ENCODE measurements around the gene TENM3. TPM values are rescaled to one million over a fixed set of nuclear protein-coding genes. Genes with fewer than 3 reads are reported as not detected.

TENM3 gene
- total and polyA plus RNA-seq, 4 donors: 0.05 to 5.5 (median 1.1) TPM; not detected in 1

- H3K27ac ChIP-seq (ENCODE audit: low read depth in 1 of 2, low read length in 2 of 2): no peak overlapping the region
- H3K9me3 ChIP-seq (ENCODE audit: control insufficient read depth, low read length): peaks cover 6% of the 10 kb centered on the region
- no peaks in the 10 kb centered on the region for H3K36me3 ChIP-seq (ENCODE audit: control insufficient read depth in 1 of 2, insufficient read depth in 2 of 2, low read length in 1 of 2)
- peaks cover 0 to 3% of the 10 kb centered on the region in 2 donors for H3K27me3 ChIP-seq (ENCODE audit: control insufficient read depth in 1 of 2, insufficient read depth in 2 of 2, low read length in 1 of 2)
- intact Hi-C loops (cut with DNase I): no loop called here
- WGBS, 2 donors: 84 to 86% methylated on average over 3 of the region's 3 CpGs
- no peaks in the 10 kb centered on the region for H3K4me1 ChIP-seq (ENCODE audit: control insufficient read depth in 1 of 2, insufficient read depth in 2 of 2, low read length in 2 of 2)
- no peak overlapping the region for H3K4me3 ChIP-seq (ENCODE audit: low read length in 2 of 2)
- ATAC-seq (ENCODE audit: low FRiP score) (no peak), DNase-seq (no peak)
Observed at GRCh38 chr4:182411391-182411790, 168.2 kb downstream of the TENM3 start.

DNA sequence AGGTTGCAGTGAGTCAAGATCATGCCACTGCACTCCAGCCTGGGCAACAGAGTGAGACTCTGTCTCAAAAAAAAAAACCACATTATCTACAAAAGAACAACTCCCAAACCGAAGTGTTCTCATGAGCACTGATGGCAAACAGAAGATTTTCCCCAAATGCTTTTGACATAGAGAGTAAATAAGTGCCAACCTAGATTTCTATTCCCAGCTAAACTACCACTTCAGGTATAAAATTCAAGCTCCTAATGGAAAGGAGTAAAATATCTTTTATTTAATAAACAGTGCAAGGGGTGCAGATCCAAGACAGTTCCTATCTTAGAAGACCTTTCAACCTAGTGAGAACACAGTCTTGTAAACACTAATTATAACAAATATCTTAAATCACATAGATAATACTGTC, 170.3 kb downstream of the TENM3 start:
- Histone ChIP-seq H3K27me3 (ENCODE audit: control insufficient read depth in 1 of 2, insufficient read depth in 2 of 2, low read length in 1 of 2) (peaks cover 0 to 3% of the 10 kb centered on the region in 2 donors), H3K4me3 (ENCODE audit: low read length in 2 of 2) (no peak overlapping the region), H3K36me3 (ENCODE audit: control insufficient read depth in 1 of 2, insufficient read depth in 2 of 2, low read length in 1 of 2) (no peaks in the 10 kb centered on the region), H3K27ac (ENCODE audit: low read depth in 1 of 2, low read length in 2 of 2) (no peak overlapping the region), H3K9me3 (ENCODE audit: control insufficient read depth, low read length) (peaks cover 6% of the 10 kb centered on the region), H3K4me1 (ENCODE audit: control insufficient read depth in 1 of 2, insufficient read depth in 2 of 2, low read length in 2 of 2) (no peaks in the 10 kb centered on the region)
- DNase-seq: no peak
- no peak for ATAC-seq (ENCODE audit: low FRiP score)
- intact Hi-C loops (cut with DNase I): no loop called here
- WGBS, 2 donors: 96 to 100% methylated on average over 1 of the region's 1 CpG

DNA sequence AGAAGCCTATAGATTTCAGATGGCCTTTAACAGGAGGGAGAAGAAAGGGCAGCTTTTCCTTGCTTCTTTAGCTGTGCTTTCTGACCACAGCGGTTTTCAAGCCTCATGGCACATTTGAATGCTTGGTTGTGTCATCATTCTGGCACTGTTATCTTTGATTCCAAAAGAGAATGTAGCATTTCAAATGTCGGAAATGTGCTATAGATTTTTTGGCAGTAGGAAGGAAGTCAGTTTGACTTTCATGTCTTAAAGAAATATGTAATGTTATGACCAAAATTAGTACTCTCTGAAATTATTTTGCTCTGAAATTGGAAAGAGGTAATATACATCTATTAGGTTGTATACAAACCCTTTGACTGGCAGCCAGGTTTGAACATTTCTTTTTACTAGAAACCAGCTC, 171.9 kb downstream of the TENM3 start:
- Histone ChIP-seq H3K27ac (ENCODE audit: low read depth in 1 of 2, low read length in 2 of 2) (no peak overlapping the region), H3K4me1 (ENCODE audit: control insufficient read depth in 1 of 2, insufficient read depth in 2 of 2, low read length in 2 of 2) (no peaks in the 10 kb centered on the region), H3K27me3 (ENCODE audit: control insufficient read depth in 1 of 2, insufficient read depth in 2 of 2, low read length in 1 of 2) (no peaks in the 10 kb centered on the region), H3K4me3 (ENCODE audit: low read length in 2 of 2) (no peak overlapping the region), H3K36me3 (ENCODE audit: control insufficient read depth in 1 of 2, insufficient read depth in 2 of 2, low read length in 1 of 2) (no peaks in the 10 kb centered on the region), H3K9me3 (ENCODE audit: control insufficient read depth, low read length) (peaks cover 6% of the 10 kb centered on the region)
- intact Hi-C loops (cut with DNase I): no loop called here
- WGBS, 2 donors: 47% methylated on average over 2 of the region's 2 CpGs
- ATAC-seq (ENCODE audit: low FRiP score): no peak
- no peak for DNase-seq

DNA sequence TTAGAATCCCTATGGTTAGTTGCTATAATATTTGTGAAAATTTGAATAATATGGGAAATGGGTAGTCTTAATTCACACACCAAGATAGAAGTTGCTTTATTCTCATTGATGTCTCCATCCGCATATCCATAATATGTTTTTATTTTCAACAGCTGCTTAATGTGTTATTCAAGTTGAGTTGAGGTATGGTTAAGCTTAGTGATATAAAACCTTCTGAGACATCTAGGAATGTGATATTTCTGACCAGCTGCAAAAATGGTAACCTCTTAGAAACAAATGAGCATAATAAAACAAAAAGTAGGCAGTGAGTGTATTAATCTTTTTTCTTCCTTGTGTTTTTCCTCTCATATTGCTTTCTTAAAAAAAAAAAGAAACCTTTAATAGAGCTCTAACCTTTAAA, 172.9 kb downstream of the TENM3 start:
- intact Hi-C loops (cut with DNase I): no loop called here
- no peak for DNase-seq
- peaks cover 0 to 1% of the 10 kb centered on the region in 2 donors for H3K27me3 ChIP-seq (ENCODE audit: control insufficient read depth in 1 of 2, insufficient read depth in 2 of 2, low read length in 1 of 2)
- no peak for ATAC-seq (ENCODE audit: low FRiP score)
- H3K4me1 ChIP-seq (ENCODE audit: control insufficient read depth in 1 of 2, insufficient read depth in 2 of 2, low read length in 2 of 2): no peaks in the 10 kb centered on the region
- H3K36me3 ChIP-seq (ENCODE audit: control insufficient read depth in 1 of 2, insufficient read depth in 2 of 2, low read length in 1 of 2): no peaks in the 10 kb centered on the region
- H3K27ac ChIP-seq (ENCODE audit: low read depth in 1 of 2, low read length in 2 of 2): no peak overlapping the region
- H3K9me3 ChIP-seq (ENCODE audit: control insufficient read depth, low read length): peaks cover 5% of the 10 kb centered on the region
- 81 to 84% methylated on average over 1 of the region's 1 CpG for WGBS, 2 donors
- no peak overlapping the region for H3K4me3 ChIP-seq (ENCODE audit: low read length in 2 of 2)

- ATAC-seq (ENCODE audit: low FRiP score): no peak
Observed at GRCh38 chr4:182418054-182418734, 175.0 kb downstream of the TENM3 start.

DNA sequence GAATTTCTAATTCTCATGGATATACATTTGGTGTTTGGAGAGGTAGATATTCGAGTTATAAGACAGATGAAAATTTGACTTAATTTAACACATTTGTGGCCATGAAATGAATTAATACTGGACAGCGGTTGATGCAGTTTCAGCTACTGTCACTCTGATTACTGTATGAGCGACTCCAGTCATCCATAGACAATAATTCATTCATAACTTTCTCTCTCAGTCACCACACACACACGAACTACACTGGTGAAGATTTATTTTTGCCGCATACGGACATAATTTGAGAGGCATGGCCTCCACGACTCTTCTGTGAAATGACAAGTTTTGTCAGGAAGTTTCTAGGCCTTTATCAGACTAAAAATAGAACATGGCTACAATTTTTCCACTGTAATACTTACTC, 177.0 kb downstream of the TENM3 start:
- no peak for DNase-seq
- Histone ChIP-seq H3K36me3 (ENCODE audit: control insufficient read depth in 1 of 2, insufficient read depth in 2 of 2, low read length in 1 of 2) (no peaks in the 10 kb centered on the region), H3K9me3 (ENCODE audit: control insufficient read depth, low read length) (no peaks in the 10 kb centered on the region), H3K27ac (ENCODE audit: low read depth in 1 of 2, low read length in 2 of 2) (no peak overlapping the region), H3K4me3 (ENCODE audit: low read length in 2 of 2) (no peak overlapping the region), H3K27me3 (ENCODE audit: control insufficient read depth in 1 of 2, insufficient read depth in 2 of 2, low read length in 1 of 2) (peaks cover 0 to 1% of the 10 kb centered on the region in 2 donors), H3K4me1 (ENCODE audit: control insufficient read depth in 1 of 2, insufficient read depth in 2 of 2, low read length in 2 of 2) (no peaks in the 10 kb centered on the region)
- intact Hi-C loops (cut with DNase I): no loop called here
- 46 to 49% methylated on average over 7 of the region's 7 CpGs for WGBS, 2 donors
- no peak for ATAC-seq (ENCODE audit: low FRiP score)

More at GRCh38 chr4:182418054-182418734, 175.0 kb downstream of the TENM3 start:
- Histone ChIP-seq H3K27me3 (ENCODE audit: control insufficient read depth in 1 of 2, insufficient read depth in 2 of 2, low read length in 1 of 2) (peaks cover 0 to 1% of the 10 kb centered on the region in 2 donors), H3K27ac (ENCODE audit: low read depth in 1 of 2, low read length in 2 of 2) (no peak overlapping the region), H3K4me1 (ENCODE audit: control insufficient read depth in 1 of 2, insufficient read depth in 2 of 2, low read length in 2 of 2) (no peaks in the 10 kb centered on the region), H3K4me3 (ENCODE audit: low read length in 2 of 2) (no peak overlapping the region), H3K36me3 (ENCODE audit: control insufficient read depth in 1 of 2, insufficient read depth in 2 of 2, low read length in 1 of 2) (no peaks in the 10 kb centered on the region), H3K9me3 (ENCODE audit: control insufficient read depth, low read length) (peaks cover 2% of the 10 kb centered on the region)
- intact Hi-C loops (cut with DNase I): no loop called here
- no peak for DNase-seq
- WGBS, 2 donors: 71 to 74% methylated on average over 9 of the region's 9 CpGs

DNA sequence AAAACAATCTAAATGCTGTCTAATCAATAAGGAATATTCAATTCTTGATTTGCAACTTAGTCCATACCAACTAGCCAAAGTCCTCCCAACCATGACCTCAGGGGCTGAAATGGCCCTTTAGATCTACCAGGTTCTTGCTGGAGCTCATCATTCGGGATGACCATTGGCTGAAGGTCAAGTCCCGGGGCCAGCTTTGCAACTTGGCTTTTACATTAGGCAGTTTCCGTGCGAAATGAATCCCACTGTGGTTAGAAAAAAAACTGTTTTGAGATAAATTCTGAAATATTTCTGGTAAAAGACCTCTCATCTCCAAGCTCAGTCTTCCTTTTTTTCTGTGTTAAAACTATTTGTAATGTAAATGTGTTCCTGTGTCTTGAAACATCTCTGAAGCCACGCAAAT, 178.6 kb downstream of the TENM3 start:
- 70 to 81% methylated on average over 5 of the region's 5 CpGs for WGBS, 2 donors
- Histone ChIP-seq H3K27ac (ENCODE audit: low read depth in 1 of 2, low read length in 2 of 2) (no peak overlapping the region), H3K27me3 (ENCODE audit: control insufficient read depth in 1 of 2, insufficient read depth in 2 of 2, low read length in 1 of 2) (peaks cover 0 to 1% of the 10 kb centered on the region in 2 donors), H3K9me3 (ENCODE audit: control insufficient read depth, low read length) (no peaks in the 10 kb centered on the region), H3K4me3 (ENCODE audit: low read length in 2 of 2) (no peak overlapping the region), H3K4me1 (ENCODE audit: control insufficient read depth in 1 of 2, insufficient read depth in 2 of 2, low read length in 2 of 2) (no peaks in the 10 kb centered on the region), H3K36me3 (ENCODE audit: control insufficient read depth in 1 of 2, insufficient read depth in 2 of 2, low read length in 1 of 2) (no peaks in the 10 kb centered on the region)
- DNase-seq (no peak), ATAC-seq (ENCODE audit: low FRiP score) (no peak)
- intact Hi-C loops (cut with DNase I): no loop called here

DNA sequence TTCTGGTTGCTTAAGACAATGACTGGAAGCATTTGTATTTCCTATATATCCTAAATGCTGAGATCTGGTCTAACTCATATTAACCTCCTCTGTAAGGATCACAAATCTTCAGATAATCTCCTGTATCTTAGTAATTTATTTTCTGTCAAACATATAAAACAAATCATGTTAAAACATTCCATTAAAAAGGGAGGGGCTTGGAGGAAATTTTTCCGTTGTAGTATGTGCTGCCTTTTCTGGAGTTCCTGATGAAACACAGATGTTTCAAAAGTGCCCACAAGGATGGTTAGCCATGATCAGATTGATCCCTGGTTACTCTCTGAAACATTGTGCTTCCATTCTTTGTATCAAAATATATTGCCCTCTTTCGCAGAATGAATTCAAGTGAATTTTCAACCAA, 182.1 kb downstream of the TENM3 start:
- H3K9me3 ChIP-seq (ENCODE audit: control insufficient read depth, low read length): no peaks in the 10 kb centered on the region
- ATAC-seq (ENCODE audit: low FRiP score) (no peak), DNase-seq (no peak)
- 76 to 83% methylated on average over 2 of the region's 2 CpGs for WGBS, 2 donors
- H3K4me3 ChIP-seq (ENCODE audit: low read length in 2 of 2): no peak overlapping the region
- intact Hi-C loops (cut with DNase I): no loop called here
- H3K27me3 ChIP-seq (ENCODE audit: control insufficient read depth in 1 of 2, insufficient read depth in 2 of 2, low read length in 1 of 2): no peaks in the 10 kb centered on the region
- no peaks in the 10 kb centered on the region for H3K4me1 ChIP-seq (ENCODE audit: control insufficient read depth in 1 of 2, insufficient read depth in 2 of 2, low read length in 2 of 2)
- no peaks in the 10 kb centered on the region for H3K36me3 ChIP-seq (ENCODE audit: control insufficient read depth in 1 of 2, insufficient read depth in 2 of 2, low read length in 1 of 2)
- no peak overlapping the region for H3K27ac ChIP-seq (ENCODE audit: low read depth in 1 of 2, low read length in 2 of 2)

DNA sequence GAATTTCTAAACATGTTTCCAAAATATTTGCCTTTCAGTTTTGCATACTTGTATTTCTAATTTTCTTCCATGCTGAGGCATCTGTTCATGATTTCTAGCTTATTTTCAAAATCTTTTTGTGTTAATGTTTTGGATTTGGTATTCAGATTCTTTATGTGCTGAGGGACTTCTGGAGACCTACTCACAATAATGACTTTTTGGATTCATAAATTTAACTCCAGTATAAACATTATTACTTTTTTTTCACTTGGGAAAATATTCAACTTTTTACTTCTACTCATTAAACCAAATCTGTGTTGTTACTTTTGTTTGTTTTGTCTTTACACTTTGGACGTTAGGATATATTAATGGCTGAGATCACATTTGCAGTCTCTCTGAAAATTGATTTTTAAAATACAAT, 183.7 kb downstream of the TENM3 start:
- Histone ChIP-seq H3K36me3 (ENCODE audit: control insufficient read depth in 1 of 2, insufficient read depth in 2 of 2, low read length in 1 of 2) (no peaks in the 10 kb centered on the region), H3K4me3 (ENCODE audit: low read length in 2 of 2) (no peak overlapping the region), H3K27me3 (ENCODE audit: control insufficient read depth in 1 of 2, insufficient read depth in 2 of 2, low read length in 1 of 2) (no peaks in the 10 kb centered on the region), H3K27ac (ENCODE audit: low read depth in 1 of 2, low read length in 2 of 2) (no peak overlapping the region), H3K4me1 (ENCODE audit: control insufficient read depth in 1 of 2, insufficient read depth in 2 of 2, low read length in 2 of 2) (no peaks in the 10 kb centered on the region), H3K9me3 (ENCODE audit: control insufficient read depth, low read length) (no peaks in the 10 kb centered on the region)
- ATAC-seq (ENCODE audit: low FRiP score): no peak
- intact Hi-C loops (cut with DNase I): no loop called here
- no peak for DNase-seq
- WGBS, 2 donors: 43 to 47% methylated on average over 1 of the region's 1 CpG

Data from aorta (tissue), 5 donors.